Retina (tissue), 1 donor: ENCODE results near the gene CDH4.
A peak's percentile ranks its signal among the peaks of the same experiment; 100 is the strongest.
"Not testable (repeated sequence)": the region's sequence is repeated elsewhere in the genome, so short reads cannot be mapped to it uniquely, and the experiment has no call there.

ENCODE experiments used
- DNase-seq: peaks from one replicate; pipeline ENCODE4 v3.0.0-alpha.2; 2016

The CDH4 gene

GRCh38 chr20:61942526-61942925, 690.5 kb downstream of the CDH4 start:
- no peak for DNase-seq

- not testable (repeated sequence) for DNase-seq
Observed at GRCh38 chr20:61944967-61945366, 692.9 kb downstream of the CDH4 start.

GRCh38 chr20:61945495-61945894, 693.4 kb downstream of the CDH4 start:
- DNase-seq = not testable (repeated sequence)

- DNase-seq = not testable (repeated sequence)
Observed at GRCh38 chr20:61948056-61948455, 696.0 kb downstream of the CDH4 start.

- DNase-seq = no peak
Observed at GRCh38 chr20:61948586-61949362, 696.7 kb downstream of the CDH4 start.

GRCh38 chr20:61949363-61949713, 697.3 kb downstream of the CDH4 start:
- DNase-seq = no peak

- no peak for DNase-seq
Observed at GRCh38 chr20:61949714-61950640, 697.9 kb downstream of the CDH4 start.

GRCh38 chr20:61950641-61951071, 698.6 kb downstream of the CDH4 start:
- DNase-seq = no peak

GRCh38 chr20:61951695-61952533, 699.9 kb downstream of the CDH4 start:
- peak; percentile 83 for DNase-seq

- DNase-seq = no peak
Observed at GRCh38 chr20:61953037-61954021, 701.3 kb downstream of the CDH4 start.

- no peak for DNase-seq
Observed at GRCh38 chr20:61954276-61955021, 702.4 kb downstream of the CDH4 start.

- no peak for DNase-seq
Observed at GRCh38 chr20:61955668-61956395, 703.8 kb downstream of the CDH4 start.

- no peak for DNase-seq
Observed at GRCh38 chr20:61956396-61957342, 704.6 kb downstream of the CDH4 start.

- no peak for DNase-seq
Observed at GRCh38 chr20:61957961-61958715, 706.1 kb downstream of the CDH4 start.

GRCh38 chr20:61958773-61959700, 707.0 kb downstream of the CDH4 start:
- DNase-seq = no peak

- no peak for DNase-seq
Observed at GRCh38 chr20:61960836-61961235, 708.8 kb downstream of the CDH4 start.

GRCh38 chr20:61963149-61963548, 711.1 kb downstream of the CDH4 start:
- DNase-seq = no peak
